ENCODE data around the gene MLYCD.

MLYCD gene

DNA sequence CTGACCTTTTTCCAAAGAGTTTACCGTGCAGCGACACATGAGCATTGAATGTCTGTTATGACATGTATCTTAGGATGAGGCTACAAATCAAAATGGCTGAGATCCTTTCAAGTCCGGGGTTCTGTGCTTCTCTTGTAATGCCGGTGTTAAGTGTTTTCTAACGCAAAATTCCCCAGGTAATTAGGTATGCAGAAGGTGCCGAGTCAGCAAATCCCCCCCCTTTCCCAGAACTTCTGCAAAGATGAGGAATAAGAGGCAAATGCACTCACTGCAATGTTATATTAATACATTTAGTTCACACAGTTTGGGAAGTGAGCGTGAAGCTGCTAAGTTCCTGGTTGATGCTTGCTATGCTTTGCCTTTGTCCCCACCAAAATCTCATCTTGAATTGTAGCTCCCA is 36.3 kb upstream of the MLYCD start:
- H3K4me2 ChIP-seq (ENCODE audit: low read depth, low read length), result no peak overlapping the region
- H4K20me1 ChIP-seq (ENCODE audit: insufficient read depth, low read length), result no peaks in the 10 kb centered on the region
- no peak for DNase-seq
- H3K36me3 ChIP-seq (replicated peaks; ENCODE audit: insufficient read depth, low read length), result no peaks in the 10 kb centered on the region
- TF ChIP-seq EZH2phosphoT487 (IDR thresholded peaks at IDR 0.05; ENCODE audit: low read length) (no peak), EZH2 (optimal IDR thresholded peaks at IDR 0.05; ENCODE audit: low read depth, low read length) (no peak), CTCF (IDR thresholded peaks at IDR 0.05; ENCODE audit: low read length) (no peak)
- no peak overlapping the region for H3K4me3 ChIP-seq (ENCODE audit: low read length)
- no peaks in the 10 kb centered on the region; the same call in 1 of the 2 replicates for H3K27me3 ChIP-seq (replicated peaks; ENCODE audit: insufficient read depth, low read length)
- no peaks in the 10 kb centered on the region for H3K9me2 ChIP-seq (replicated peaks; ENCODE audit: insufficient read depth, low read length)
- H3K27ac ChIP-seq (ENCODE audit: low read length), result no peak overlapping the region
- no peak overlapping the region for H2AFZ ChIP-seq (ENCODE audit: low read length)
- H3F3A ChIP-seq (ENCODE audit: insufficient read depth, low read length), result no peaks in the 10 kb centered on the region
- H3K9me3 ChIP-seq (replicated peaks; ENCODE audit: insufficient read depth, low read length), result no peaks in the 10 kb centered on the region
- H3K4me1 ChIP-seq (ENCODE audit: low read length), result no peaks in the 10 kb centered on the region
- no peaks in the 10 kb centered on the region for H3K79me2 ChIP-seq (ENCODE audit: low read length)
- H3K9ac ChIP-seq (ENCODE audit: low read length), result no peak overlapping the region

DNA sequence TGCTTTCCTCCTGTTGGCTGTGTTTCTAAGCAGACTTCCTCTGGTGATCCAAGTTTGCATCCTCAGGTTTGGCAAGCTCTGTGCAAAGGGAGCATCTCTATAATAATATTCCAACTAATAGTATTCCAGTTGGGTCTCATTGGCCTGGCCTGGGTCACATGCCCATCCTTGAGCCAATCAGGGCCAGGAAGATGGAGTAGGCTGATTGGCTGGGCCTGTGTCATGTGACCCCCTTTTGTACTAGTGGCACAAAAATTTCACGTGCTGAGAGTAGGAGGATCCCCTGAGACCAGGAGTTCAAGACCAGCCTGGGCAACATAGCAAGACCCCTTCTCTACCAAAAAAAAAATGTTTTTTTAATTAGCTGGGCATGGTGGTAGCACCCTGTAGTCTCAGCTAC is 35.2 kb upstream of the MLYCD start:
- no peak overlapping the region for H3K4me2 ChIP-seq (ENCODE audit: low read depth, low read length)

GRCh38 chr16:83870830-83871229 is 28.1 kb upstream of the MLYCD start:
- H3K4me3 ChIP-seq (ENCODE audit: low read length), result no peak overlapping the region
- no peaks in the 10 kb centered on the region for H3K79me2 ChIP-seq (ENCODE audit: low read length)
- no peak overlapping the region for H2AFZ ChIP-seq (ENCODE audit: low read length)
- H3K9me3 ChIP-seq (replicated peaks; ENCODE audit: insufficient read depth, low read length), result no peaks in the 10 kb centered on the region
- H3K4me2 ChIP-seq (ENCODE audit: low read depth, low read length), result no peak overlapping the region
- no peaks in the 10 kb centered on the region for H3K36me3 ChIP-seq (replicated peaks; ENCODE audit: insufficient read depth, low read length)
- no peak for DNase-seq
- H3K9me2 ChIP-seq (replicated peaks; ENCODE audit: insufficient read depth, low read length), result no peaks in the 10 kb centered on the region
- no peak for TF ChIP-seq CTCF (IDR thresholded peaks at IDR 0.05; ENCODE audit: low read length)
- no peaks in the 10 kb centered on the region for H4K20me1 ChIP-seq (ENCODE audit: insufficient read depth, low read length)
- no peaks in the 10 kb centered on the region for H3K27me3 ChIP-seq (replicated peaks; ENCODE audit: insufficient read depth, low read length)
- H3K4me1 ChIP-seq (ENCODE audit: low read length), result no peaks in the 10 kb centered on the region
- no peak overlapping the region for H3K9ac ChIP-seq (ENCODE audit: low read length)
- H3K27ac ChIP-seq (ENCODE audit: low read length), result no peak overlapping the region
- H3F3A ChIP-seq (ENCODE audit: insufficient read depth, low read length), result no peaks in the 10 kb centered on the region

More for the DNA sequence above, 35.2 kb upstream of the MLYCD start:
- no peaks in the 10 kb centered on the region for H3F3A ChIP-seq (ENCODE audit: insufficient read depth, low read length)
- H3K9me3 ChIP-seq (replicated peaks; ENCODE audit: insufficient read depth, low read length), result no peaks in the 10 kb centered on the region
- no peaks in the 10 kb centered on the region for H3K36me3 ChIP-seq (replicated peaks; ENCODE audit: insufficient read depth, low read length)
- no peaks in the 10 kb centered on the region for H4K20me1 ChIP-seq (ENCODE audit: insufficient read depth, low read length)
- H3K4me1 ChIP-seq (ENCODE audit: low read length), result no peaks in the 10 kb centered on the region
- no peak overlapping the region for H3K4me3 ChIP-seq (ENCODE audit: low read length)
- no peaks in the 10 kb centered on the region for H3K9me2 ChIP-seq (replicated peaks; ENCODE audit: insufficient read depth, low read length)
- TF ChIP-seq CTCF (IDR thresholded peaks at IDR 0.05; ENCODE audit: low read length), result no peak
- no peak for TF ChIP-seq EZH2 (optimal IDR thresholded peaks at IDR 0.05; ENCODE audit: low read depth, low read length)
- no peak for TF ChIP-seq EZH2phosphoT487 (IDR thresholded peaks at IDR 0.05; ENCODE audit: low read length)
- H3K27ac ChIP-seq (ENCODE audit: low read length), result no peak overlapping the region
- no peaks in the 10 kb centered on the region for H3K79me2 ChIP-seq (ENCODE audit: low read length)
- no peak overlapping the region for H2AFZ ChIP-seq (ENCODE audit: low read length)
- H3K9ac ChIP-seq (ENCODE audit: low read length), result no peak overlapping the region
- no peaks in the 10 kb centered on the region; the same call in 1 of the 2 replicates for H3K27me3 ChIP-seq (replicated peaks; ENCODE audit: insufficient read depth, low read length)
- no peak for DNase-seq

All from MM.1S (cell line).